Measurements from ENCODE around the gene ADAM23.

DNA sequence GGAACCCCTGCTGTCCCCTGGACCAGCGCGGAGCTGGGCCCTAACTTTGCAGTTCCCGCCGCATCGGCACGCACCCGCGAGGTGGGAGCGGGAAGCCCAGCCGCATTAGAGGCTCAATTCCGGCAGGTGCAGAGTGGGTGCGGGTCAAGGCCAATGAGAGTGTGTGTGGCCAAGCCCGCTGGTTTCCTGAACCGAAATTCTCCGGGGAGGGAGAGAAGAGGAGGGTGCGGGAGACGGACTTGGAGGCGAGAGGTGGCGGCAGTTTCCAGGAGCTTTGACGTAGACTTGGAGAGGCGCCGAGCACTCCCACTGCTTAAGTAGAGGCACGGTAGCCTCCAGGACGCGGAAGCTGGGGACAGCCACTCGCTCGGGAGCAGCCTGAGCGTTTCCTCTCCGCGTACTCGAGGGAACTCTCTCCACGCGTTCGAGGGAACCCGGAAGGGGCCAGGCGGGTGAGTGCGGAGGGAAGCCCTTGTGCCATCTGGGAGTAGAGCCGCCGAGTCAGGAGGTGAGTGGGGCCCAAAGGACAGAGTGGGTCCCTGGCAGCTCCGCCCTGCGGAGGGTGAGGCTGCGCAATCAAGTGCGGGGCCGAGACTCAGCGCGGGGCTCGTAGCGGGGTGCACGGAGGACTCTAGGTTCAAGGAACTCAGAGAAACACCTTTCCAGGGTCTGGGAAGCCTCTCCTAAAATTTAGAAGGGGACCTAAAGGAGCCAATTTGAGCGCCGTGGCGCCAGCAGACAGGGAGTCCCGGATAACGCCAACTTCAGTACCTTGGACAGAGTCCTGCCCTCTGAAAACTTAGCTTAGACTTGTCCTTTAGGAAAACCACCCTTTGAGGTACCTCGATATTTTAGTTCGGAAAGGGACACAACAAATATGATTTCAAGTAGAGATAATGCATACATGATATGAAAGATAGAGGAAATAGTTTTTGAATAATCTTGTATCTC is 199.0 kb downstream of the ADAM23 start, which contains the start of gene FAM237A:
- TF ChIP-seq, protein P1, sequence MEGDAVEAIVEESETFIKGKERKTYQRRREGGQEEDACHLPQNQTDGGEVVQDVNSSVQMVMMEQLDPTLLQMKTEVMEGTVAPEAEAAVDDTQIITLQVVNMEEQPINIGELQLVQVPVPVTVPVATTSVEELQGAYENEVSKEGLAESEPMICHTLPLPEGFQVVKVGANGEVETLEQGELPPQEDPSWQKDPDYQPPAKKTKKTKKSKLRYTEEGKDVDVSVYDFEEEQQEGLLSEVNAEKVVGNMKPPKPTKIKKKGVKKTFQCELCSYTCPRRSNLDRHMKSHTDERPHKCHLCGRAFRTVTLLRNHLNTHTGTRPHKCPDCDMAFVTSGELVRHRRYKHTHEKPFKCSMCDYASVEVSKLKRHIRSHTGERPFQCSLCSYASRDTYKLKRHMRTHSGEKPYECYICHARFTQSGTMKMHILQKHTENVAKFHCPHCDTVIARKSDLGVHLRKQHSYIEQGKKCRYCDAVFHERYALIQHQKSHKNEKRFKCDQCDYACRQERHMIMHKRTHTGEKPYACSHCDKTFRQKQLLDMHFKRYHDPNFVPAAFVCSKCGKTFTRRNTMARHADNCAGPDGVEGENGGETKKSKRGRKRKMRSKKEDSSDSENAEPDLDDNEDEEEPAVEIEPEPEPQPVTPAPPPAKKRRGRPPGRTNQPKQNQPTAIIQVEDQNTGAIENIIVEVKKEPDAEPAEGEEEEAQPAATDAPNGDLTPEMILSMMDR (IDR thresholded peaks at IDR 0.05) = no peak
- TF ChIP-seq EP300 (IDR thresholded peaks at IDR 0.05; ENCODE audit: borderline replicate concordance in 1 of 2, low read depth in 1 of 2, low read length in 1 of 2) (no peak), RCOR1 (IDR thresholded peaks at IDR 0.05; ENCODE audit: low read length) (no peak)
- TF ChIP-seq, protein P2, sequence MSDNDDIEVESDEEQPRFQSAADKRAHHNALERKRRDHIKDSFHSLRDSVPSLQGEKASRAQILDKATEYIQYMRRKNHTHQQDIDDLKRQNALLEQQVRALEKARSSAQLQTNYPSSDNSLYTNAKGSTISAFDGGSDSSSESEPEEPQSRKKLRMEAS (IDR thresholded peaks at IDR 0.05; ENCODE audit: low read depth) = no peak

All from SK-N-SH (cell line).